ENCODE measurements around the gene FAF2. TPM values are rescaled to one million over a fixed set of nuclear protein-coding genes. Genes with fewer than 3 reads are reported as not detected.

Gene FAF2
- total RNA-seq, 1 experiment from 2014 or later: 59.7 TPM

GRCh38 chr5:176528761-176529115 lies 80.6 kb downstream of the FAF2 start:
- DNase-seq: no peak
- H3K36me3 ChIP-seq (ENCODE audit: low read depth): 0 out of 2 replicates have a peak, but pooled peaks cover 3% of the 10 kb centered on the region
- no peaks in the 10 kb centered on the region for H3K9me2 ChIP-seq (ENCODE audit: insufficient read depth)
- ChIA-PET CTCF (no interaction called here), POLR2A (ENCODE audit: unreplicated experiment) (no interaction called here)
- intact Hi-C loops (cut with micrococcal nuclease; ENCODE audit: unreplicated experiment): no loop called here
- H3K27ac ChIP-seq: no peak overlapping the region
- H3K79me2 ChIP-seq (ENCODE audit: low read depth): peaks cover 19% of the 10 kb centered on the region
- H3F3A ChIP-seq (ENCODE audit: insufficient read depth, low read depth): peaks cover 12% of the 10 kb centered on the region; the same call in 1 of the 2 replicates
- H3K9me3 ChIP-seq (ENCODE audit: insufficient read depth, low read depth): no peaks in the 10 kb centered on the region
- no peak overlapping the region for H3K4me2 ChIP-seq
- BruUV-seq (replicated peaks): no TSS peak
- no peaks in the 10 kb centered on the region for H3K4me1 ChIP-seq (replicated peaks; ENCODE audit: insufficient read depth)
- peaks cover 14% of the 10 kb centered on the region for H4K20me1 ChIP-seq (ENCODE audit: insufficient read depth)
- no peak overlapping the region for H2AFZ ChIP-seq
- no peaks in the 10 kb centered on the region for H3K27me3 ChIP-seq (ENCODE audit: insufficient read depth, low read depth)
- no peak overlapping the region for H3K4me3 ChIP-seq
- no peak for TF ChIP-seq EZH2 (IDR thresholded peaks at IDR 0.05; ENCODE audit: low read depth)
- TF ChIP-seq, protein P1, sequence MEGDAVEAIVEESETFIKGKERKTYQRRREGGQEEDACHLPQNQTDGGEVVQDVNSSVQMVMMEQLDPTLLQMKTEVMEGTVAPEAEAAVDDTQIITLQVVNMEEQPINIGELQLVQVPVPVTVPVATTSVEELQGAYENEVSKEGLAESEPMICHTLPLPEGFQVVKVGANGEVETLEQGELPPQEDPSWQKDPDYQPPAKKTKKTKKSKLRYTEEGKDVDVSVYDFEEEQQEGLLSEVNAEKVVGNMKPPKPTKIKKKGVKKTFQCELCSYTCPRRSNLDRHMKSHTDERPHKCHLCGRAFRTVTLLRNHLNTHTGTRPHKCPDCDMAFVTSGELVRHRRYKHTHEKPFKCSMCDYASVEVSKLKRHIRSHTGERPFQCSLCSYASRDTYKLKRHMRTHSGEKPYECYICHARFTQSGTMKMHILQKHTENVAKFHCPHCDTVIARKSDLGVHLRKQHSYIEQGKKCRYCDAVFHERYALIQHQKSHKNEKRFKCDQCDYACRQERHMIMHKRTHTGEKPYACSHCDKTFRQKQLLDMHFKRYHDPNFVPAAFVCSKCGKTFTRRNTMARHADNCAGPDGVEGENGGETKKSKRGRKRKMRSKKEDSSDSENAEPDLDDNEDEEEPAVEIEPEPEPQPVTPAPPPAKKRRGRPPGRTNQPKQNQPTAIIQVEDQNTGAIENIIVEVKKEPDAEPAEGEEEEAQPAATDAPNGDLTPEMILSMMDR (conservative IDR thresholded peaks at IDR 0.05): no peak

DNA sequence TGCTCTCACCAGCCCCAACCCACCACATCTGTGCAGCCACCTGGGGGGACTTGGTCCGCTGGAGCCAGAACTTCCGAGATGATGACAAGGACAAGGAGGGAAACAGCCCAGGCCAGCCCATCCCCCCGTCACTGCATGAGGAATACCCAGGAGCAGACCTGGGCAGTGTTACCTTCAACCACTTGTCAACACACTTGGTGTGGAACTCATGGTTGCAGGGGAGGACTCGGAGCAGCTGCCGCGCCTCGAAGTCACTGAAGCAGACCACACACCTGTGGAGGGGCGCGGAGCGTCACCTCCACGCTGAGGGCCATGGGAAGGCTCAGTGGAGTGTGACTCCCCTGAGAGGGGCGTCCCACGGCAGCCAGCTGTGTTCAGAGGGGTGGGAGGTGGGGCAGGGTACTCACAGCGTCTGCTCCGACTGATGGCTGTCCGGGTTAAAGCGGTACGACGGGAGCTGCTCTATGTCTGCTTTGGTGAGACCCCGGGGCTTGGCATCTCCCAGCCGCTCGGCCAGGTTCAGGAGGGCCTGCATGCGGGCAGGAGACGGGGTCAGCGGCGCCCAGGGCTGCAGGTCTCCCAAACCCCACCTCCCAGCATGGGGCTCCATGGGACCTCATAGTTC lies 81.0 kb downstream of the FAF2 start:
- POLR2A ChIA-PET (ENCODE audit: unreplicated experiment): no interaction called here

GRCh38 chr5:176529741-176530141 lies 81.6 kb downstream of the FAF2 start:
- H3K79me2 ChIP-seq (ENCODE audit: low read depth): peaks cover 29% of the 10 kb centered on the region
- intact Hi-C loops (cut with micrococcal nuclease; ENCODE audit: unreplicated experiment): loop anchor here (10.0 kb wide), 1 partner anchor 475 kb away; the partner anchor contains the start of gene UIMC1
- TF ChIP-seq, protein P1 (conservative IDR thresholded peaks at IDR 0.05): no peak
- no peak for TF ChIP-seq EZH2 (IDR thresholded peaks at IDR 0.05; ENCODE audit: low read depth)
- no peaks in the 10 kb centered on the region for H3K27me3 ChIP-seq (ENCODE audit: insufficient read depth, low read depth)
- no TSS peak for BruUV-seq (replicated peaks)
- DNase-seq: no peak
- H3K9me2 ChIP-seq (ENCODE audit: insufficient read depth): no peaks in the 10 kb centered on the region
- H3K4me3 ChIP-seq: no peak overlapping the region
- H3K36me3 ChIP-seq (ENCODE audit: low read depth): 0 out of 2 replicates have a peak, but pooled peaks cover 3% of the 10 kb centered on the region
- H3F3A ChIP-seq (ENCODE audit: insufficient read depth, low read depth): peaks cover 18% of the 10 kb centered on the region; the same call in 1 of the 2 replicates
- H3K9me3 ChIP-seq (ENCODE audit: insufficient read depth, low read depth): no peaks in the 10 kb centered on the region
- CTCF ChIA-PET: no interaction called here
- no peak overlapping the region for H3K27ac ChIP-seq
- POLR2A ChIA-PET (ENCODE audit: unreplicated experiment): interaction anchor here (0.6 kb wide), 1 partner anchor 65 kb away, joined by 4 read pairs; no protein-coding TSS in a partner anchor
- peaks cover 24% of the 10 kb centered on the region for H4K20me1 ChIP-seq (ENCODE audit: insufficient read depth)
- no peak overlapping the region for H2AFZ ChIP-seq
- H3K4me1 ChIP-seq (replicated peaks; ENCODE audit: insufficient read depth): peaks cover 2% of the 10 kb centered on the region
- no peak overlapping the region for H3K4me2 ChIP-seq

More for the DNA sequence above, 81.0 kb downstream of the FAF2 start:
- no peaks in the 10 kb centered on the region for H3K27me3 ChIP-seq (ENCODE audit: insufficient read depth, low read depth)
- H3K36me3 ChIP-seq (ENCODE audit: low read depth): 0 out of 2 replicates have a peak, but pooled peaks cover 3% of the 10 kb centered on the region
- peaks cover 24% of the 10 kb centered on the region for H3K79me2 ChIP-seq (ENCODE audit: low read depth)
- no peak overlapping the region for H3K4me2 ChIP-seq
- CTCF ChIA-PET: no interaction called here
- no peak overlapping the region for H3K27ac ChIP-seq
- no peaks in the 10 kb centered on the region; the same call in 1 of the 2 replicates for H3K4me1 ChIP-seq (replicated peaks; ENCODE audit: insufficient read depth)
- H3K4me3 ChIP-seq: no peak overlapping the region
- H3K9me2 ChIP-seq (ENCODE audit: insufficient read depth): no peaks in the 10 kb centered on the region
- peaks cover 19% of the 10 kb centered on the region for H4K20me1 ChIP-seq (ENCODE audit: insufficient read depth)
- H3F3A ChIP-seq (ENCODE audit: insufficient read depth, low read depth): peaks cover 13% of the 10 kb centered on the region; the same call in 1 of the 2 replicates
- intact Hi-C loops (cut with micrococcal nuclease; ENCODE audit: unreplicated experiment): no loop called here
- H2AFZ ChIP-seq: no peak overlapping the region
- TF ChIP-seq, protein P1 (conservative IDR thresholded peaks at IDR 0.05): no peak
- no peak for TF ChIP-seq EZH2 (IDR thresholded peaks at IDR 0.05; ENCODE audit: low read depth)
- H3K9me3 ChIP-seq (ENCODE audit: insufficient read depth, low read depth): no peaks in the 10 kb centered on the region
- DNase-seq: no peak
- no TSS peak for BruUV-seq (replicated peaks)
